ENCODE results near the gene TRDN. TPM values are rescaled to one million over a fixed set of nuclear protein-coding genes. Genes with fewer than 3 reads are reported as not detected.
A peak's percentile ranks its signal among the peaks of the same experiment; 100 is the strongest.
"Not testable (repeated sequence)": the region's sequence is repeated elsewhere in the genome, so short reads cannot be mapped to it uniquely, and the experiment has no call there.

TRDN gene
- total RNA-seq, 3 donors from 2014 or later (not counting 1 experiment from before 2014, with no cell fraction given), result not detected

DNA sequence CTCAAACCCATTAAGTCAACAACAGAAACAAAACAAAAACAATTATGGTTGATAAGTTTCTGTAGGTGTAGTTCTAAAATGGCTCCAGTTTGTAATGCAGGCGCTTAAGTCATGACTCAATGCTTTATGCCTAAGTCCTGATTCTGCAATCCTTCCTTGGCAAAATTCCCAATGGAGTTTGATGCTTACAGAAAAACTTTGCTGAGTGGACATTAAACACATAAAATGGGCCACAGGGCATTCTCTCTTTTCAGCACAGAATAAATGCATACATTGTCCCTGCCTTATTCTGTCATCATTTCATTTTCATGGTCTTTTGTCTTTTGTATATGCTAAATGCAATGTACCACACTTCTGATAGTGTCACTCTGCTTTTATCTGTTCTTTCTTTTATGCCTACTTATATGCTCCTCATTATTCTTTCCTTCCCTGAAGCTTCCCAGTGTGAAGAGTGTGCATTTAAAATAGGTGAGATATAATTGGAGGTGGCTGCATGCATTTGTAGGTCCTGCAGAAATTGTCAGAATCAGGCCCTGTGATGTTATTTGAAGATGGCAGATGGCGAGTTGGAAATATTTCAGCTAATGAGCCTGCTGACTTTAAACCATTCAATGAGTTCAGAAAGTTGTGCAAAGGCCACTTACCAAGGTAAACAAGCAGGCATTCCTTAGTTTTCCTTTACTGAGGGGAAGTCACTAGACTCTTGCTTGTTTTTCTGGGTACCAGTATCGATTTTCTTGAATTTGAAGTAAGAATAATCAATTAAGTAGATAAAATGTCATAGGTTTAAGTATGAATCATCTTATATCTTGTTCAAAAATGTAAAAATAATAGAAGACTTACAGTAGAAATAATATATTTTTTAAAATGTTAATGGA, 313.1 kb downstream of the TRDN start:
- no peak overlapping the region for H3K4me3 Mint-ChIP-seq

DNA sequence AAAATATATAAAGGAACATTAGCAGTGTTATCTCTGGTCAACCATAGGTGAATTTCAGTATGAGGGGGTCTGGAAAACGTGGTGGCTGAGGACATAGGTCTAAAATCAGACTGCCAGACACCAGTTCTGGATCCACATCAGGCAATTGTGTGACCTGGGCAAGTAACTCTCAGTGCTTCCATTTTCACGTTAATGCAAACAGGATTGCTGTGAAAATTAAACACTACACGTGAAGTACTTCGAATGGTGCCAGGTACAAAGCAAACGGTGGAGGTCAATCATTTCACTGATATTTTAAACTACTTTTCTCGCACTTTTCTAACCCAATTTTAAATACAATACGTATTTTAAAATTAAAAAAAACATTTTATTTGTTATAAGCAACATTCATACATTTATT, 315.7 kb downstream of the TRDN start:
- Mint-ChIP-seq H3K27me3 (ENCODE audit: low read depth in 2 of 2) (no peaks in the 10 kb centered on the region), H3K27ac (no peak overlapping the region), H3K36me3 (no peaks in the 10 kb centered on the region), H3K9me3 (peaks cover 0 to 2% of the 10 kb centered on the region in 2 donors), H3K4me1 (no peaks in the 10 kb centered on the region), H3K4me3 (no peak overlapping the region)
- H3K27me3 ChIP-seq (ENCODE audit: control insufficient read depth, insufficient read depth, low read length), result no peaks in the 10 kb centered on the region
- no peaks in the 10 kb centered on the region for H3K4me1 ChIP-seq (ENCODE audit: control insufficient read depth, insufficient read depth, low read length)
- intact Hi-C loops (cut with micrococcal nuclease), result no loop called here
- DNase-seq, result no peak
- no peaks in the 10 kb centered on the region for H3K36me3 ChIP-seq (ENCODE audit: control insufficient read depth, insufficient read depth, low read length)
- H3K27ac ChIP-seq (ENCODE audit: low read length), result no peak overlapping the region
- H3K9me3 ChIP-seq (ENCODE audit: control insufficient read depth, insufficient read depth, low read length), result no peaks in the 10 kb centered on the region
- no peak overlapping the region for H3K4me3 ChIP-seq (ENCODE audit: low read length)
- TF ChIP-seq, protein P1, sequence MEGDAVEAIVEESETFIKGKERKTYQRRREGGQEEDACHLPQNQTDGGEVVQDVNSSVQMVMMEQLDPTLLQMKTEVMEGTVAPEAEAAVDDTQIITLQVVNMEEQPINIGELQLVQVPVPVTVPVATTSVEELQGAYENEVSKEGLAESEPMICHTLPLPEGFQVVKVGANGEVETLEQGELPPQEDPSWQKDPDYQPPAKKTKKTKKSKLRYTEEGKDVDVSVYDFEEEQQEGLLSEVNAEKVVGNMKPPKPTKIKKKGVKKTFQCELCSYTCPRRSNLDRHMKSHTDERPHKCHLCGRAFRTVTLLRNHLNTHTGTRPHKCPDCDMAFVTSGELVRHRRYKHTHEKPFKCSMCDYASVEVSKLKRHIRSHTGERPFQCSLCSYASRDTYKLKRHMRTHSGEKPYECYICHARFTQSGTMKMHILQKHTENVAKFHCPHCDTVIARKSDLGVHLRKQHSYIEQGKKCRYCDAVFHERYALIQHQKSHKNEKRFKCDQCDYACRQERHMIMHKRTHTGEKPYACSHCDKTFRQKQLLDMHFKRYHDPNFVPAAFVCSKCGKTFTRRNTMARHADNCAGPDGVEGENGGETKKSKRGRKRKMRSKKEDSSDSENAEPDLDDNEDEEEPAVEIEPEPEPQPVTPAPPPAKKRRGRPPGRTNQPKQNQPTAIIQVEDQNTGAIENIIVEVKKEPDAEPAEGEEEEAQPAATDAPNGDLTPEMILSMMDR (IDR thresholded peaks at IDR 0.05), result no peak
- WGBS (ENCODE audit: insufficient coverage), result 75% methylated on average over 7 of the region's 7 CpGs
- no peak for ATAC-seq

More for the DNA sequence above, 313.1 kb downstream of the TRDN start:
- Mint-ChIP-seq H3K36me3 (no peaks in the 10 kb centered on the region), H3K27ac (no peak overlapping the region), H3K4me1 (no peaks in the 10 kb centered on the region), H3K9me3 (peaks cover 2 to 3% of the 10 kb centered on the region in 2 donors), H3K27me3 (ENCODE audit: low read depth in 2 of 2) (no peaks in the 10 kb centered on the region)
- Histone ChIP-seq H3K4me1 (ENCODE audit: control insufficient read depth, insufficient read depth, low read length) (no peaks in the 10 kb centered on the region), H3K9me3 (ENCODE audit: control insufficient read depth, insufficient read depth, low read length) (no peaks in the 10 kb centered on the region), H3K27me3 (ENCODE audit: control insufficient read depth, insufficient read depth, low read length) (no peaks in the 10 kb centered on the region), H3K4me3 (ENCODE audit: low read length) (no peak overlapping the region), H3K27ac (ENCODE audit: low read length) (no peak overlapping the region), H3K36me3 (ENCODE audit: control insufficient read depth, insufficient read depth, low read length) (no peaks in the 10 kb centered on the region)
- TF ChIP-seq, protein P1 (IDR thresholded peaks at IDR 0.05), result no peak
- intact Hi-C loops (cut with micrococcal nuclease), result no loop called here
- DNase-seq, result no peak
- ATAC-seq, result no peak
- WGBS (ENCODE audit: insufficient coverage), result 79% methylated on average over 2 of the region's 3 CpGs

DNA sequence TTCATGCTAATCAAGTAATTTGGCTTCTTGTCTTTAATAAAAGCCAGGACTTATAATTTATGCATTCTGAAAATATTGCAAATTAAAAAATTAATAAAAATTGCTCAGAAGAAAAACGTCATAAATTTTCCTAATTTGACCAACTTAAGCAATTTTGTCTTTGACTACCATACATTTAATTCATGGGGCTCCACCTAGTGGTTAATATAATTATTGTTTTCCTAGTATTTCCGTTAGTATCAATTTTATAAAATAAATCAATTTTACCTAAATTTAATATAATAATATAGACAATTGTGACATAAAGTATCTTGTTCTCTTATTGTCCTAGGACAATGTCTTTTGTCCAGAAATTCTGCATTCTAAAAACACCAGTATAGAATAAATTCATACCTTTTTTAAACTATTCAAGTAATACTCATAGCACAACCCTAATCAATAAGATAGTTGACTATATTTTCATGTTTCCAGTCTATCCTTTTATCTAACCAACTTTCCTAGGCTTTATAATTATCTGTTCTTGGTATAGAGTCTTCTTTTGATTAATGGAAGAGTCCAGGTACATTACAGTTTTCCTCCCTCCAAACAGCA, 319.9 kb downstream of the TRDN start:
- H3K36me3 ChIP-seq (ENCODE audit: control insufficient read depth, insufficient read depth, low read length), result no peaks in the 10 kb centered on the region
- Mint-ChIP-seq H3K36me3 (no peaks in the 10 kb centered on the region), H3K27ac (no peak overlapping the region), H3K27me3 (ENCODE audit: low read depth in 2 of 2) (no peaks in the 10 kb centered on the region), H3K4me3 (no peak overlapping the region), H3K4me1 (no peaks in the 10 kb centered on the region), H3K9me3 (no peaks in the 10 kb centered on the region)
- H3K27ac ChIP-seq (ENCODE audit: low read length), result no peak overlapping the region
- DNase-seq, result peak in 1 of 2 donors; percentile 8
- ATAC-seq, result no peak
- no peaks in the 10 kb centered on the region for H3K27me3 ChIP-seq (ENCODE audit: control insufficient read depth, insufficient read depth, low read length)
- TF ChIP-seq, protein P1 (IDR thresholded peaks at IDR 0.05), result peak; percentile 53
- H3K4me3 ChIP-seq (ENCODE audit: low read length), result no peak overlapping the region
- intact Hi-C loops (cut with micrococcal nuclease), result loop anchor here (5.0 kb wide), 2 partner anchors 585 to 825 kb away; no protein-coding TSS in a partner anchor
- H3K4me1 ChIP-seq (ENCODE audit: control insufficient read depth, insufficient read depth, low read length), result no peaks in the 10 kb centered on the region
- no peaks in the 10 kb centered on the region for H3K9me3 ChIP-seq (ENCODE audit: control insufficient read depth, insufficient read depth, low read length)
- no CpG with 5 or more reads among the region's 2 CpGs for WGBS (ENCODE audit: insufficient coverage)

DNA sequence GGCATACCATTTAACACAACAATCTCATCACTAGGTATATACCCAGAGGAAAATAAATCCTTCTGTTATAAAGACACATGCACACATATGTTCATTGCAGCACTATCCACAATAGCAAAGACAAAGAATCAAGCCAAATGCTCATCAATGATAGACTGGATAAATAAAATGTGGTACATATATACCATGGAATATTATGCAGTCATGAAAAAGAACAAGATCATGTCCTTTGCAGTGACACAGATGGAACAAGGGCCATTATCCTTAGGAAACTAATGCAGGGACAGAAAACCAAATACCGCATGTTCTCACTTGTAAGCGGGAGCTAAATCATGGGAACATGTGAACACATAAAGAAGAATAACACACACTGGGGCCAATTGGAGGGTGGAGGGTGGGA, 322.3 kb downstream of the TRDN start:
- H3K9me3 ChIP-seq (ENCODE audit: control insufficient read depth, insufficient read depth, low read length); H3K4me1 ChIP-seq (ENCODE audit: control insufficient read depth, insufficient read depth, low read length); H3K36me3 Mint-ChIP-seq; intact Hi-C loops (cut with micrococcal nuclease); H3K27ac ChIP-seq (ENCODE audit: low read length); H3K36me3 ChIP-seq (ENCODE audit: control insufficient read depth, insufficient read depth, low read length); H3K4me3 Mint-ChIP-seq; ATAC-seq; H3K27me3 ChIP-seq (ENCODE audit: control insufficient read depth, insufficient read depth, low read length); H3K27ac Mint-ChIP-seq; H3K4me1 Mint-ChIP-seq; H3K4me3 ChIP-seq (ENCODE audit: low read length); H3K27me3 Mint-ChIP-seq (ENCODE audit: low read depth in 2 of 2); H3K9me3 Mint-ChIP-seq; DNase-seq: not testable (repeated sequence)
- 100% methylated on average over 2 of the region's 2 CpGs for WGBS (ENCODE audit: insufficient coverage)

All from natural killer cell (primary cell).